Stomach (tissue), 4 donors: Measurements from ENCODE around the gene STIP1.

Experiments used
- CTCF ChIP-seq, 7 experiments: fragments of 450-650 bp in 4 of 7; fragments of 200-600 bp in 3 of 7; sonication (generic) in 3 of 7; IDR thresholded peaks; one replicate each; pipeline ENCODE4 v1.5.1; 2016 to 2019; ENCODE audit warnings: antibody characterized with exemption in 7 of 7, control low read depth in 2 of 7, mild to moderate bottlenecking in 1 of 7
- EP300 ChIP-seq: sonication (generic); formaldehyde crosslinking; IDR thresholded peaks from one replicate; pipeline ENCODE4 v1.6.1; 2017; ENCODE audit warnings: antibody characterized with exemption
- POLR2A ChIP-seq, 4 donors: fragments of 450-650 bp; IDR thresholded peaks; one replicate each; pipeline ENCODE4 v1.6.1; 2016; ENCODE audit warnings: antibody characterized with exemption in 4 of 4, control low read depth in 2 of 4, mild to moderate bottlenecking in 1 of 4, moderate library complexity in 1 of 4
- POLR2AphosphoS5 ChIP-seq, 3 donors: sonication (generic); formaldehyde crosslinking; IDR thresholded peaks; one replicate each; pipeline ENCODE4 v1.6.1; 2016; ENCODE audit warnings: antibody characterized with exemption in 3 of 3

GRCh38 chr11:64211181-64211872 lies 25.4 kb downstream of the STIP1 start:
- TF ChIP-seq CTCF (IDR thresholded peaks at IDR 0.05) (no peak), POLR2AphosphoS5 (IDR thresholded peaks at IDR 0.05) (no peak), POLR2A (IDR thresholded peaks at IDR 0.05) (no peak), EP300 (no peak)
